GM19395 (cell line): Measurements from ENCODE around the gene RNF31.

ENCODE experiments used
- ATAC-seq: cut with Tn5 transposase; IDR thresholded peaks from one replicate; pipeline ENCODE4 v1.9.1; 2021; ENCODE audit warnings: mild to moderate bottlenecking, moderate library complexity; ENCODE audit not compliant: unreplicated experiment

RNF31 gene

GRCh38 chr14:24116128-24116814 lies 31.0 kb upstream of the RNF31 start:
- no peak for ATAC-seq

- no peak for ATAC-seq
Measured at GRCh38 chr14:24117179-24117578, 30.1 kb upstream of the RNF31 start.

DNA sequence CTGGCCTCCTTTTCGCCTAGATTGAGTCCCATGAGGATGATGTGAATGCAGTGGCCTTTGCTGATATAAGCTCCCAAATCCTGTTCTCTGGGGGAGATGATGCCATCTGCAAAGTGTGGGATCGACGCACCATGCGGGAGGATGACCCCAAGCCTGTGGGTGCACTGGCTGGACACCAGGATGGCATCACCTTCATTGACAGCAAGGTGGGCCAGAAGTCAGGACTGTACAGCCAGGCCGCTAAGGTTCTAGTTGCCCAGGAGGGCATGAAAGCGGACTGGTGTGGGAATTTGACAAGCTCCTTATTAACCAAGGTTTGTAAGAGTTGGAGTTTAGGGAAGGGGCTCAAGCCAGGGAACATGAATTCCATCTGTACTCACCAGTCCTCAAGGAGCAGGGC lies 27.6 kb upstream of the RNF31 start:
- no peak for ATAC-seq

DNA sequence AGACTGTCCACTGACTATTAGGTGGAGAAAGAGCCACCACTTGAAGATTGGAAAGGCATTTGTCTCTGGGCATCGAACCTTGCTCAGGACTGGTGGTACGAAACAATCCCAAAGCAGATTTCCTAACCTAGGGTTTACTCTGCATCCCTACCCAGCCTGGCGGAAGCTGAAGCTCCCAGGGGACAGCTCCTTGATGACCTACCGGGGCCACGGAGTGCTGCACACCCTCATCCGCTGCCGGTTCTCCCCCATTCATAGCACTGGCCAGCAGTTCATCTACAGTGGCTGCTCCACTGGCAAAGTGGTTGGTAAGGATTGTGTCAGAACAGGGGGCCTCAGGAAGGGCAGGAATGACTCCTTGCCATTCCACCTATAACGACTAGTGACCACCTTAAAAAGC lies 26.1 kb upstream of the RNF31 start:
- ATAC-seq: no peak

DNA sequence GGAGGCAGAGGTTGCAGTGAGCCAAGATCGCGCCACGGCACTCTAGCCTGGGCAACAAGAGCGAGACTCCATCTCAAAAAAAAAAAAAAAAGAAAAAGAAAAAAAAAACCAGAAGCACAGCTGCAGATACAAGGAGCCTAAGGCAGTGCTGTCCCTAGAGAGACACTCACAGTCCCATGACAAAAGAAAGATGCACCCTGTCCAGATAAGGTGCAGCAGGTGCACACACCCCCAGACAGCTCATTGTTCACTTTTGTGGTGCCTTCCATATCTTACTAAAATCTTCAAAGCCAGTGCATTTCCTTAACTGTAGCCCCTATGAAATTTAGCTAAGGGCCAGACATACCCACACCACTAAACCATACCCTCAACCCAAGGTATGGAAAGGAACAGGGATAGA lies 24.9 kb upstream of the RNF31 start:
- ATAC-seq: no peak

DNA sequence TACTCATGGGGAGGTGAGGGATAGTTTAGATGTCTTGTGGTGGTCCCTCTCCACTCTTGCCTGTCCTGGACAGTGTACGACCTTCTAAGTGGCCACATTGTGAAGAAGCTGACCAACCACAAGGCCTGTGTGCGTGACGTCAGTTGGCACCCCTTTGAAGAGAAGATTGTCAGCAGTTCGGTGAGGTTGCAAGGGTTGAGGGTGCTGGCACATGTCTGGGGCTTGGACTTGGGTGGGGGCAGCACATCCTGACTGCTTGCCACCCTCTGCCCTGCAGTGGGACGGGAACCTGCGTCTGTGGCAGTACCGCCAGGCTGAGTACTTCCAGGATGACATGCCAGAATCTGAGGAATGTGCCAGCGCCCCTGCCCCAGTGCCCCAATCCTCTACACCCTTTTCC lies 24.4 kb upstream of the RNF31 start:
- no peak for ATAC-seq

DNA sequence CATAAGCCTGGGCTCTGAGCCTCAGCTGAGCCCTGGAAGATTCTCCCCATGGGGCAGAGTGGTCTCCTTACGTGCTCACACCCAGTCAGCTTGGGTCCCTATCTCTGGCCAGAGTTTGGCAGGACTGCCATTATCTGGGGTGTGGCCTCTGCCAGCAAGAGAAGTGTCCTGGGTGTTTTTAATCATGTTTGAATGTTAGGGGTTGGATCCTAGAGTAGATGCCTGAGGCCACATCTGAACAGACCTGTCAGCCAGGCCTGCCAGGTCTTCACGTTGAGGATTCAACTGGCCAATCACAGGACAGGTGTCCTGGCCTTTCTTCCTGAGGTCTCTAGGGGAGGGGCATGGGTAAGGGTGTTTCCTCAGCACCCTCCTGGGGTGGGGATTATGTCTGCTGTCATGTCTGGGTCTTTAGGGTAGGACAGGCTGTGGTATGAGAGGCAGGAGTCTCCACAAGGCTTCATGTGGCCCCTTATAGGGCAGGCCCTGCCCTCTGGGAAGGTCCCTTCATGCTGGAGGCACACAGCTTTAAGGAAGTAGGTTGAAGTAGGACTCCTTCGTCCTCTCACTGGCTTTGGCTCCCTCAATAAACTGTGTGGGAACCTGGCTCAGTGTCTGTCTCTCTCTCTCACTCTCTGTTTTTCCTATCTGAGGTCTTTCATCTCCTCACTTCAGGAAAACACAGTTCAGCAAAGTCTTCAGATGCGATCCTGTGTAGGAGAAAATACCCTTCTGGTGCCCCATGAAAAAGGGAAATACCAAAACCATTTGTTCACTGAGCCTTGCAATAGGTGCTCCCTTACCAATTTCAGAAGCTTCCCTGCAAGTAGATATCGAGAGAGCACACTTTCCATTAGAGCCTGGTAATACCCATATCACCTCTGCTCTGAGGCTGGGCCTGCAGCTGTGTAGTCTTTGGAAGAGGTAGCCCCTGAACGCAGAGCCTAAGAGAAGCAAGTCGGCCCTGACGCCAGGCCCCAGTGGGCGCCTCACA lies 23.6 kb upstream of the RNF31 start:
- ATAC-seq: no peak

GRCh38 chr14:24126939-24127338 lies 20.4 kb upstream of the RNF31 start:
- no peak for ATAC-seq

GRCh38 chr14:24127673-24128072 lies 19.6 kb upstream of the RNF31 start:
- no peak for ATAC-seq

DNA sequence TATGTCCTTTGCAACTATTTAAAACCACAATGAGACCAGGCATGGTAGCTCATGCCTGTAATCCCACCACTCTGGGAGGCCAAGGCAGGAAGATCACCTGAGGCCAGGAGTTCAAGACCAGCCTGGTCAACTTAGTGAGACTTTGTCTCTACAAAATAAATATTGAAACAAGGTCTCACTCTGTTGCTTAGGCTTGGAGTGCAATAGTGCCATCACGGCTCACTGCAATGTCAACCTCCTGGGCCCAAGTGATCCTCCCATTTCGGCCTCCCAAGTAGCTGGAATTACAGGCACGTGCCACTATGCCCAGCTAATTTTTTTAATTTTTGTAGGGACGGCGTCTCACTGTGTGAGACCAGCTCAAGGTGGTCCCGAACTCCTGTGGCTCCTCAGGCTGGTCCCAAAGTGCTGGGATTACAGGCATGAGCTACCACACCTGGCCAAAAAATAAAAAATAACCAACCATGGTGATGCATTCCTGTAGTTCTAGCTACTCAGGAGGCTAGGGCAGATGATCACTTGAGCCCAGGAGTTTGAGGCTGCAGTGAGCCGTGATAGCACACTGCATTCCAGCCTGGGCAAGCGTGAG lies 17.8 kb upstream of the RNF31 start:
- ATAC-seq: no peak

- ATAC-seq: no peak
Measured at GRCh38 chr14:24130380-24130716, 16.9 kb upstream of the RNF31 start, which contains the start of gene FITM1. TSS of gene FITM1 (plus strand) at chr14:24130659. CDS start at chr14:24131564, 905 bp downstream.

- no peak for ATAC-seq
Measured at GRCh38 chr14:24130717-24131548, 16.4 kb upstream of the RNF31 start.

DNA sequence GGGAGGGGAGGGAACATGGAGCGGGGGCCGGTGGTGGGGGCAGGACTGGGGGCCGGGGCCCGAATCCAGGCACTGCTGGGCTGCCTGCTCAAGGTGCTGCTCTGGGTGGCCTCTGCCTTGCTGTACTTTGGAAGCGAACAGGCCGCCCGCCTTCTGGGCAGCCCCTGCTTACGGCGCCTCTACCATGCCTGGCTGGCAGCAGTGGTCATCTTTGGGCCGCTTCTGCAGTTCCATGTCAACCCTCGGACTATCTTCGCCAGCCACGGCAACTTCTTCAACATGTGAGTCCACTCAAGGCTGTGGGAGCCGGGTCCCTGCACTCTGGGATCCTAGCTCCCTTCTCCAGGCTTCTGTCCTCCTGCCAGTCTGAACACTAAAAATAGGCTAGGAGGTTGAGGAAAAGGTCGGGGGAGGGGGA lies 15.7 kb upstream of the RNF31 start:
- ATAC-seq: no peak

- no peak for ATAC-seq
Measured at GRCh38 chr14:24132061-24132685, 15.1 kb upstream of the RNF31 start.

GRCh38 chr14:24132976-24133375 lies 14.3 kb upstream of the RNF31 start:
- ATAC-seq: no peak

- ATAC-seq: no peak
Measured at GRCh38 chr14:24133735-24134134, 13.6 kb upstream of the RNF31 start.

GRCh38 chr14:24135584-24135833 lies 11.8 kb upstream of the RNF31 start:
- peak; percentile 9 for ATAC-seq

GRCh38 chr14:24135834-24136683 lies 11.2 kb upstream of the RNF31 start, which contains the start of gene PSME1:
TSS of gene PSME1 (plus strand) at chr14:24136194. CDS start at chr14:24136263, 69 bp downstream.
- peak; percentile 75 for ATAC-seq

- no peak for ATAC-seq
Measured at GRCh38 chr14:24136684-24137528, 10.4 kb upstream of the RNF31 start.
